ENCODE measurements around the gene PHF11.

PHF11 gene

GRCh38 chr13:49464621-49465325, 31.0 kb upstream of the PHF11 start:
- TF ChIP-seq CTCF (IDR thresholded peaks at IDR 0.05; ENCODE audit: low read depth, low read length, missing control alignments), result no peak
- no peak for DNase-seq (ENCODE audit: extremely low read depth, low read depth)
- no peak overlapping the region for H3K4me3 ChIP-seq (replicated peaks; ENCODE audit: low read depth, low read length)

- no peak overlapping the region for H3K4me3 ChIP-seq (replicated peaks; ENCODE audit: low read depth, low read length)
- no peak for TF ChIP-seq CTCF (IDR thresholded peaks at IDR 0.05; ENCODE audit: low read depth, low read length, missing control alignments)
- no peak for DNase-seq (ENCODE audit: extremely low read depth, low read depth)
Measured at GRCh38 chr13:49466292-49466838, 29.4 kb upstream of the PHF11 start.

GRCh38 chr13:49472186-49472585, 23.6 kb upstream of the PHF11 start:
- TF ChIP-seq CTCF (IDR thresholded peaks at IDR 0.05; ENCODE audit: low read depth, low read length, missing control alignments), result no peak
- no peak overlapping the region for H3K4me3 ChIP-seq (replicated peaks; ENCODE audit: low read depth, low read length)
- no peak for DNase-seq (ENCODE audit: extremely low read depth, low read depth)

- TF ChIP-seq CTCF (IDR thresholded peaks at IDR 0.05; ENCODE audit: low read depth, low read length, missing control alignments), result no peak
- DNase-seq (ENCODE audit: extremely low read depth, low read depth), result no peak
- H3K4me3 ChIP-seq (replicated peaks; ENCODE audit: low read depth, low read length), result no peak overlapping the region
Measured at GRCh38 chr13:49476529-49476928, 19.2 kb upstream of the PHF11 start.

GRCh38 chr13:49481788-49482187, 14.0 kb upstream of the PHF11 start:
- DNase-seq (ENCODE audit: extremely low read depth, low read depth), result no peak
- no peak for TF ChIP-seq CTCF (IDR thresholded peaks at IDR 0.05; ENCODE audit: low read depth, low read length, missing control alignments)
- H3K4me3 ChIP-seq (replicated peaks; ENCODE audit: low read depth, low read length), result no peak overlapping the region

- TF ChIP-seq CTCF (IDR thresholded peaks at IDR 0.05; ENCODE audit: low read depth, low read length, missing control alignments), result no peak
- no peak for DNase-seq (ENCODE audit: extremely low read depth, low read depth)
- no peak overlapping the region for H3K4me3 ChIP-seq (replicated peaks; ENCODE audit: low read depth, low read length)
Measured at GRCh38 chr13:49488563-49488962, 7.2 kb upstream of the PHF11 start.

Data from HFF-Myc (cell line).